HG03565 (cell line): ENCODE results near the gene HIBCH.
"Not testable (repeated sequence)": the region's sequence is repeated elsewhere in the genome, so short reads cannot be mapped to it uniquely, and the experiment has no call there.

ENCODE experiments used
- ATAC-seq: cut with Tn5 transposase; IDR thresholded peaks from one replicate; pipeline ENCODE4 v1.9.1; 2021; ENCODE audit warnings: mild to moderate bottlenecking, moderate library complexity; ENCODE audit not compliant: unreplicated experiment

HIBCH gene

GRCh38 chr2:190311893-190312634, 7.6 kb downstream of the HIBCH start:
- no peak for ATAC-seq

- no peak for ATAC-seq
Measured at GRCh38 chr2:190308031-190308430, 11.6 kb downstream of the HIBCH start.

GRCh38 chr2:190304404-190304803, 15.2 kb downstream of the HIBCH start:
- peak; percentile 40 for ATAC-seq

- no peak for ATAC-seq
Measured at GRCh38 chr2:190303647-190304046, 16.0 kb downstream of the HIBCH start.

GRCh38 chr2:190302052-190302451, 17.6 kb downstream of the HIBCH start:
- ATAC-seq, result no peak

- no peak for ATAC-seq
Measured at GRCh38 chr2:190301032-190301431, 18.6 kb downstream of the HIBCH start.

GRCh38 chr2:190297880-190298279, 21.7 kb downstream of the HIBCH start:
- not testable (repeated sequence) for ATAC-seq

GRCh38 chr2:190283783-190284182, 35.8 kb downstream of the HIBCH start:
- ATAC-seq, result no peak

- no peak for ATAC-seq
Measured at GRCh38 chr2:190280565-190281350, 38.9 kb downstream of the HIBCH start.

GRCh38 chr2:190279256-190280134, 40.1 kb downstream of the HIBCH start:
- not testable (repeated sequence) for ATAC-seq

GRCh38 chr2:190277234-190278112, 42.2 kb downstream of the HIBCH start:
- ATAC-seq, result no peak

GRCh38 chr2:190272457-190272842, 47.2 kb downstream of the HIBCH start:
- no peak for ATAC-seq

GRCh38 chr2:190271783-190272456, 47.7 kb downstream of the HIBCH start:
- ATAC-seq, result no peak

- no peak for ATAC-seq
Measured at GRCh38 chr2:190270298-190270697, 49.3 kb downstream of the HIBCH start.

GRCh38 chr2:190269699-190270098, 49.9 kb downstream of the HIBCH start:
- ATAC-seq, result not testable (repeated sequence)

- ATAC-seq, result no peak
Measured at GRCh38 chr2:190267302-190267701, 52.3 kb downstream of the HIBCH start.

GRCh38 chr2:190266314-190266713, 53.3 kb downstream of the HIBCH start:
- ATAC-seq, result no peak

- no peak for ATAC-seq
Measured at GRCh38 chr2:190261851-190262250, 57.8 kb downstream of the HIBCH start.

- no peak for ATAC-seq
Measured at GRCh38 chr2:190256087-190256486, 63.5 kb downstream of the HIBCH start.

- no peak for ATAC-seq
Measured at GRCh38 chr2:190255676-190256075, 64.0 kb downstream of the HIBCH start.
